HCT116 (cell line): ENCODE data around the gene EPHA4. TPM values are rescaled to one million over a fixed set of nuclear protein-coding genes. Genes with fewer than 3 reads are reported as not detected.

ENCODE experiments used
- ATAC-seq: fragments of 200-7000 bp; cut with Tn5 transposase; 2 replicates; pipeline ENCODE4 v1.9.1; 2020; ENCODE audit warnings: mild to moderate bottlenecking, moderate library complexity
- BruUV-seq: library from RNA; stranded (reverse); fragments of 400-500 nt; replicated peaks from 2 replicates; lab custom pipeline; 2021; lab: Mats Ljungman, UMichigan
- CTCF ChIA-PET: fragments of 300-600 bp; sonication (Branson Sonifier 250); formaldehyde crosslinking; loops from one replicate; lab custom pipeline; 2021; ENCODE audit warnings: antibody characterized with exemption; lab: Charles Lee
- POLR2A ChIA-PET: fragments of 300-600, 350-600 bp; sonication (Branson Sonifier 250); formaldehyde crosslinking; loops from one replicate; lab custom pipeline; 2021; ENCODE audit warnings: antibody characterized with exemption; lab: Charles Lee
- RAD21 ChIA-PET, 2 experiments: fragments of 300-600 bp; sonication (Branson Sonifier 250); formaldehyde crosslinking; loops; one replicate each; lab custom pipeline; 2023; ENCODE audit warnings: low total read pairs in 2 of 2; ENCODE audit not compliant: uncharacterized antibody in 2 of 2, unreplicated experiment in 2 of 2, low non-redundant PET in 1 of 2; lab: Charles Lee
- DNase-seq: peaks from one replicate; pipeline ENCODE4 v3.0.0-alpha.2; 2010; ENCODE audit warnings: low read depth, low spot score
- H2AFZ ChIP-seq: fragments of 200-600 bp; shearing (Covaris generic), sonication (generic); 2 replicates; pipeline ENCODE4 v1.6.1; 2017; ENCODE audit warnings: low read depth, mixed run types, mixed read lengths, antibody characterized with exemption, low read length; ENCODE audit not compliant: poor library complexity, severe bottlenecking
- H3K27ac ChIP-seq: 2 replicates; pipeline ENCODE4 v1.5.1; 2012; ENCODE audit warnings: low read depth, low read length
- H3K27me3 ChIP-seq: fragments of 200-600 bp; sonication (generic); 2 replicates; pipeline ENCODE4 v1.6.1; 2016; ENCODE audit warnings: mixed run types, low read length, mixed read lengths; ENCODE audit not compliant: insufficient read depth
- H3K36me3 ChIP-seq, 2 experiments: fragments of 200-500 bp in 1 of 2; fragments of 200-600 bp in 1 of 2; sonication (Bioruptor generic) in 1 of 2; sonication (generic) in 1 of 2; 2 replicates each; pipeline versions ENCODE4 v1.5.1 to v1.6.1; 2014 to 2016; ENCODE audit warnings: low read length in 2 of 2, inconsistent platforms in 1 of 2, mixed read lengths in 1 of 2, mixed run types in 1 of 2; ENCODE audit not compliant: insufficient read depth in 2 of 2, control insufficient read depth in 1 of 2
- H3K4me1 ChIP-seq, 2 experiments: fragments of 200-600 bp in 1 of 2; sonication (generic) in 1 of 2; 2 replicates each; pipeline versions ENCODE4 v1.5.1 to v1.6.1; 2012 to 2017; ENCODE audit warnings: low read length in 2 of 2, inconsistent platforms in 1 of 2, mild to moderate bottlenecking in 1 of 2, mixed read lengths in 1 of 2, mixed run types in 1 of 2, moderate library complexity in 1 of 2; ENCODE audit not compliant: insufficient read depth in 2 of 2, control insufficient read depth in 1 of 2
- H3K4me2 ChIP-seq: fragments of 200-600 bp; sonication (generic); 2 replicates; pipeline ENCODE4 v1.6.1; 2017; ENCODE audit warnings: mixed run types, low read length, mixed read lengths
- H3K4me3 ChIP-seq, 2 experiments: fragments of 200-600 bp in 1 of 2; sonication (generic) in 1 of 2; replicated peaks in 1 of 2; 2 replicates each; pipeline ENCODE4 v1.5.1; 2011 to 2016; ENCODE audit warnings: low read length in 2 of 2, control low read depth in 1 of 2, low read depth in 1 of 2, mild to moderate bottlenecking in 1 of 2, mixed read lengths in 1 of 2, mixed run types in 1 of 2
- H3K79me2 ChIP-seq: fragments of 200-600 bp; sonication (generic); 2 replicates; pipeline ENCODE4 v1.6.1; 2017; ENCODE audit warnings: mild to moderate bottlenecking, mixed run types, low read length, moderate library complexity, mixed read lengths; ENCODE audit not compliant: insufficient read depth
- H3K9ac ChIP-seq: fragments of 200-600 bp; sonication (generic); 2 replicates; pipeline ENCODE4 v1.6.1; 2016; ENCODE audit warnings: low read length, mixed read lengths
- H3K9me2 ChIP-seq: fragments of 200-600 bp; sonication (generic), shearing (Covaris generic); 2 replicates; pipeline ENCODE4 v1.6.1; 2017; ENCODE audit warnings: mixed run types, mild to moderate bottlenecking, moderate library complexity; ENCODE audit not compliant: insufficient read depth
- H3K9me3 ChIP-seq, 2 experiments: fragments of 200-500 bp in 1 of 2; fragments of 200-600 bp in 1 of 2; sonication (Bioruptor generic) in 1 of 2; sonication (generic) in 1 of 2; 2 replicates each; pipeline ENCODE4 v1.6.1; 2014 to 2017; ENCODE audit warnings: low read length in 2 of 2, mixed read lengths in 2 of 2, inconsistent platforms in 1 of 2, low read depth in 1 of 2, mild to moderate bottlenecking in 1 of 2, mixed run types in 1 of 2, moderate library complexity in 1 of 2; ENCODE audit not compliant: control insufficient read depth in 1 of 2, insufficient read depth in 1 of 2
- H4K20me1 ChIP-seq: fragments of 200-600 bp; sonication (generic), shearing (Covaris generic); 2 replicates; pipeline ENCODE4 v1.6.1; 2017; ENCODE audit warnings: mixed run types, mild to moderate bottlenecking, moderate library complexity; ENCODE audit not compliant: insufficient read depth
- CEBPB ChIP-seq: IDR thresholded peaks from 2 replicates; pipeline ENCODE4 v1.6.1; 2012; ENCODE audit warnings: low read depth
- EZH2phosphoT487 ChIP-seq: fragments of 200-600 bp; IDR thresholded peaks from 2 replicates; pipeline ENCODE4 v1.6.1; 2018; ENCODE audit warnings: antibody characterized with exemption, borderline replicate concordance
- FOSL1 ChIP-seq: IDR thresholded peaks from 2 replicates; pipeline ENCODE4 v1.6.1; 2012; ENCODE audit warnings: low read depth
- MAX ChIP-seq: IDR thresholded peaks from 2 replicates; pipeline ENCODE4 v1.6.1; 2012
- POLR2A ChIP-seq: IDR thresholded peaks from 2 replicates; pipeline ENCODE4 v1.7.0; 2011; ENCODE audit warnings: borderline replicate concordance; ENCODE audit not compliant: insufficient read depth, insufficient read length; ENCODE audit errors: extremely low read depth
- POLR2AphosphoS5 ChIP-seq: IDR thresholded peaks from 2 replicates; pipeline ENCODE4 v1.6.1; 2011; ENCODE audit warnings: mild to moderate bottlenecking, low read depth, low read length, moderate library complexity
- SRF ChIP-seq: IDR thresholded peaks from 2 replicates; pipeline ENCODE4 v1.6.1; 2012; ENCODE audit warnings: low read depth
- TCF7L2 ChIP-seq: IDR thresholded peaks from 2 replicates; pipeline ENCODE4 v1.7.0; 2011; ENCODE audit warnings: borderline replicate concordance, inconsistent platforms; ENCODE audit not compliant: insufficient read depth, insufficient read length; ENCODE audit errors: extremely low read depth
- ZBTB33 ChIP-seq: IDR thresholded peaks from 2 replicates; pipeline ENCODE4 v1.6.1; 2011; ENCODE audit warnings: mild to moderate bottlenecking, low read length, moderate library complexity; ENCODE audit not compliant: insufficient replicate concordance; ENCODE audit errors: extremely low read depth
- ZFX ChIP-seq: fragments of 450-650 bp; IDR thresholded peaks from 2 replicates; pipeline ENCODE4 v1.6.1; 2017
- ZNF274 ChIP-seq: fragments of 200-500 bp; sonication (Bioruptor generic); IDR thresholded peaks from 2 replicates; pipeline ENCODE4 v1.6.1; 2014; ENCODE audit warnings: mild to moderate bottlenecking, low read depth, low read length, inconsistent platforms
- intact Hi-C: fragments of 100-400 bp; cut with micrococcal nuclease; formaldehyde crosslinking; loops from 2 replicates; pipeline ENCODE4 v1.10.0; 2022
- total RNA-seq: library from RNA; stranded (reverse); gene quantifications from one replicate; pipeline ENCODE4 v1.2.1, GENCODE V29; 2021; ENCODE audit not compliant: unreplicated experiment

Gene EPHA4
- total RNA-seq, 1 experiment from 2014 or later = 3.5 TPM

- H3K9me2 ChIP-seq = no peaks in the 10 kb centered on the region
- RAD21 ChIA-PET = no interaction called here
- intact Hi-C loops = no loop called here
- BruUV-seq = no TSS peak
- H4K20me1 ChIP-seq = no peaks in the 10 kb centered on the region
- CTCF ChIA-PET = no interaction called here
- H3K4me3 ChIP-seq = no peak overlapping the region
- no peak overlapping the region for H2AFZ ChIP-seq
- H3K9ac ChIP-seq = no peak overlapping the region
- no peak overlapping the region for H3K4me2 ChIP-seq
- H3K9me3 ChIP-seq = no peaks in the 10 kb centered on the region
- no peak for DNase-seq
- no peak for TF ChIP-seq CEBPB
- TF ChIP-seq ZFX = no peak
- no peak for TF ChIP-seq SRF
- H3K27ac ChIP-seq = no peak overlapping the region
- no peaks in the 10 kb centered on the region for H3K79me2 ChIP-seq
- H3K27me3 ChIP-seq = peaks cover 3% of the 10 kb centered on the region
- H3K36me3 ChIP-seq = no peaks in the 10 kb centered on the region
- H3K4me1 ChIP-seq = no peaks in the 10 kb centered on the region; a peak in 1 of 4 replicates
- POLR2A ChIA-PET = no interaction called here
- no peak for ATAC-seq
Observed at GRCh38 chr2:221529177-221529942, 42.7 kb downstream of the EPHA4 start.

- BruUV-seq = no TSS peak
- CTCF ChIA-PET = no interaction called here
- no peaks in the 10 kb centered on the region for H3K9me2 ChIP-seq
- no peak overlapping the region for H2AFZ ChIP-seq
- no peaks in the 10 kb centered on the region for H3K36me3 ChIP-seq
- no peak for DNase-seq
- H3K27me3 ChIP-seq = no peaks in the 10 kb centered on the region; the same call in 1 of the 2 replicates
- no peaks in the 10 kb centered on the region for H3K9me3 ChIP-seq
- H3K4me1 ChIP-seq = no peaks in the 10 kb centered on the region; a peak in 1 of 4 replicates
- POLR2A ChIA-PET = no interaction called here
- no peak for TF ChIP-seq FOSL1
- TF ChIP-seq ZNF274 = no peak
- no peak for TF ChIP-seq POLR2AphosphoS5
- TF ChIP-seq EZH2phosphoT487 = no peak
- no peak for TF ChIP-seq TCF7L2
- no peak for TF ChIP-seq MAX
- TF ChIP-seq ZBTB33 = no peak
- no peak for TF ChIP-seq CEBPB
- no peak for TF ChIP-seq POLR2A
- H4K20me1 ChIP-seq = no peaks in the 10 kb centered on the region
- ATAC-seq = no peak
- RAD21 ChIA-PET = no interaction called here
- H3K27ac ChIP-seq = no peak overlapping the region
- intact Hi-C loops = no loop called here
- H3K4me3 ChIP-seq = no peak overlapping the region
- H3K4me2 ChIP-seq = no peak overlapping the region
- no peaks in the 10 kb centered on the region for H3K79me2 ChIP-seq
- no peak overlapping the region for H3K9ac ChIP-seq
Observed at GRCh38 chr2:221527776-221528309, 44.3 kb downstream of the EPHA4 start.
